SK-N-DZ (cell line): ENCODE results near the gene LSM10.
A peak's percentile ranks its signal among the peaks of the same experiment; 100 is the strongest.

Experiments used
- DNase-seq: peaks from one replicate; pipeline ENCODE4 v3.0.0-alpha.2; 2015; ENCODE audit warnings: low spot score

Gene LSM10

DNA sequence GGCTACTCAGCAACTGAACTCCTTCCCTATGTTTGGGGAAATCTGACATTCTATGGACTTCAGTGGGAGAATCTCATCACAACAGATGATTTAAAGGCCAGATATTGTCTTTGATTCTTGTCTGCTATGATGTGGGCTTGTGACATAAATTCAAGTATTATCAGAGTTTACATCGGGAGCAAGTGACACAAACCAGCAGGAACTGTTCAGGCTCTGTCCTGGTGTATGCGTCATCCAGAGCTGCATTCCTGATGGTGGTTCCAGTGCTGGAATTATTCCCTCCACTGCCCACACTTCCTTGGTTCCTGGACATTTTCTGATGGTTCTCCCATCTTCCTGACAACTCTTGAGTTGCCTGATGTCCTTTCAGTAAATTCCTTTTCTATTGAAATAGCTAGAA is 10.8 kb upstream of the LSM10 start:
- peak; percentile 53 for DNase-seq

DNA sequence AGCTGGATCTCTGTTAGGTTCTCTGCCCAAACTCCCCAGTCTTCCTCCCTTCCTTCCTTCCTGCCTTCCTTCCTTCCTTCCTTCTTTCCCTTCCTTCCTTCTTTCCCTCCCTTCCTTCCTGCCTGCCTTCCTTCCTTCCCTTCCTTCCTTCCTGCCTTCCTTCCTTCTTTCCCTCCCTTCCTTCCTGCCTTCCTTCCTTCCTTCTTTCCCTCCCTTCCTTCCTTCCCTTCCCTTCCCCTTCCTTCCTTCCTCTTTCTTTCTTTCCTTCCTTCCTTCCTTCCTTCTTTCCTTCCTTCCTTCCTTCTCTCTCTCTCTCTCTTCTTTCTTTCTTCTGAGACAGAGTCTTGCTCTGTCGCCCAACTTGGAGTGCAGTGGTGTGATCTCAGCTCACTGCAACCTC is 8.7 kb upstream of the LSM10 start:
- DNase-seq, result no peak

DNA sequence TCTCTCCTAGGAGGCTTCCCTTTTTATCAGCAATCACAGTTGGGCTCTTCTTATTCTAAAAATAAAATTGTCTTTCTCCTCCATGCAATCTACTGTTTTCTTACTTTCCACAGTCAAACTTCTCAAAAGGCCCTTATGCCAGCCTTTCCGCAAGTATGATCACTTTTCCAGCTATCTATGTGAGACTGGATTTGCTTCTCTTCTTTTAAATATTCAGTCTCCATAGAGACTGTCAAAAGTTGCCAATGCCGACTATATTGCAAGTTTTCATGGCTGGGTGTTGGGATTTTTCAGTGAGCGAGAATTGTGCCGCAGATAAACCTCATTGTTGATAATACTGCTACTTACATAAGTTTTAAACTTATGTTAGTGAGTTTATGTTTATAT is 4.8 kb upstream of the LSM10 start:
- DNase-seq, result no peak

- no peak for DNase-seq
Measured at GRCh38 chr1:36401602-36402503, 4.1 kb upstream of the LSM10 start.

DNA sequence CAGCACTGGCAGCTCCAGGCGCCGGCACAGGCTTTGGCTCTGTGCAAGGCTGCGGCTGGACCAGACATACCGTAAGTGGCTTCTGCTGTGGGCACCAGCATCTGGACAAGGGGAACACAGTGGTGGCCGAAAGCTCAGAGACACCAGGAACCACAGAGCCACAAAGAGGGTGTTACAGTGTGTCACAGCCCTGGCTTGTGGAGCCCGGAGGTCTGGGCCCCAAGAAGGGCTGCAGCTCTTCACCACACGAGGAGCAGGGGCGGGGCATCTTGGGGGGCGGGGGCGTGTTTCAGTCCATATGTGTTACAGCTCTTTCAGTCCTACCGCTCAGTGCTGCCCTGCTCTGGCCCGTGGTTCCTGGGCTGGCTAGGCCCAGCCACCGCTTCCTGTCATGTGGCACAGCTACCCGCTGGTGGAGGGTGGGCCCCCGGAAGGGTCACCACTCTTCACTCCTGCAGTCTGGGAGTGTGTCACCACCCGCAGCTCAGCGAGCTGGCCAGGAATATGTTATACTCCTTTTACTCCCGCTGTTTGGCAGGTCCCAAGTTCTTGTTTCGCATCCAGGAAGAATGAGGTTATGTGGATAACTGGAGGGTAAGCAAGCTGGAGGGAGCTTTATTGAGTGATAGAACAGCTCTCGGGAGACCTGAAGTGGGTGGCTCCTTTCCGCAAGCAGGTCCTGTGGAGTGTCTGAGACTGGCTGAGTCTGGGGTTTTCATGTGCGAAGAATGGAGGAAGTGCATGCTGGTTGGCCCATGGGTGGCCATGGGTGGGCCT is 3.3 kb upstream of the LSM10 start:
- peak; percentile 61 for DNase-seq

DNA sequence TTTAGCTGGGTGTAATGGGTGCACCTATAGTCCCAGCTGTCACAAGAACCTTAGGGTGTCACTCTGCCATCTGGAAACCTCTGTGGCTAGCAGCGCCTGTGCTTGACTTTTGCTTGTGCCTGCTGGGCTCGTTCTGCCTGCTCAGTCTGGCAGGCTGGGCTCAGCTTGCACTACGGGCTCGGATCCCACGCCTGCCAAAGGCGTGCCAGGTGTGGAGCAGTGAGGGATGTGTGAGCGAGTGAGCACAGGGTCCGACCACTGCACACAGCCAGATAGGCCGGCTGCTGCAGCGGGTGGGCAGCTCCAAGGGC is 2.8 kb upstream of the LSM10 start:
- no peak for DNase-seq

- DNase-seq, result no peak
Measured at GRCh38 chr1:36398370-36398977, 766 bp upstream of the LSM10 start.

DNA sequence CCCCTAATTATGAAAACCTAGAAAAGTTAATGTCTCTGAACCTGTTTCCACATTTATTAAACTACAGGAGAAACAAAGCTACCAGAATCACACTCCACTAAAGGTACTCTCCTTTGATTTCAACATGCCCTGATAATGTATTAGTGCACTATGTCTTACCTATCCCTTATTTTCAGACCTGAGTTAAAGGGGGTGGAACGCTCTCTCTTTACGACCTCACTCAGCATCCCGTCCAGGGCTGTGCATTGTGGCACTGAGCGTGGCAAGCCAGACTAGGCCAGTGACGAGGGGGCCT is 678 bp downstream of the LSM10 start:
- no peak for DNase-seq

- no peak for DNase-seq
Measured at GRCh38 chr1:36396359-36396758, 1.3 kb downstream of the LSM10 start.

- DNase-seq, result no peak
Measured at GRCh38 chr1:36393686-36394085, 4.0 kb downstream of the LSM10 start.

- DNase-seq, result no peak
Measured at GRCh38 chr1:36392836-36393235, 4.9 kb downstream of the LSM10 start.

- no peak for DNase-seq
Measured at GRCh38 chr1:36391271-36391670, 6.4 kb downstream of the LSM10 start.

GRCh38 chr1:36390411-36390810 is 7.3 kb downstream of the LSM10 start:
- DNase-seq, result no peak

GRCh38 chr1:36389999-36390398 is 7.7 kb downstream of the LSM10 start:
- no peak for DNase-seq

- DNase-seq, result no peak
Measured at GRCh38 chr1:36389261-36389660, 8.4 kb downstream of the LSM10 start.

DNA sequence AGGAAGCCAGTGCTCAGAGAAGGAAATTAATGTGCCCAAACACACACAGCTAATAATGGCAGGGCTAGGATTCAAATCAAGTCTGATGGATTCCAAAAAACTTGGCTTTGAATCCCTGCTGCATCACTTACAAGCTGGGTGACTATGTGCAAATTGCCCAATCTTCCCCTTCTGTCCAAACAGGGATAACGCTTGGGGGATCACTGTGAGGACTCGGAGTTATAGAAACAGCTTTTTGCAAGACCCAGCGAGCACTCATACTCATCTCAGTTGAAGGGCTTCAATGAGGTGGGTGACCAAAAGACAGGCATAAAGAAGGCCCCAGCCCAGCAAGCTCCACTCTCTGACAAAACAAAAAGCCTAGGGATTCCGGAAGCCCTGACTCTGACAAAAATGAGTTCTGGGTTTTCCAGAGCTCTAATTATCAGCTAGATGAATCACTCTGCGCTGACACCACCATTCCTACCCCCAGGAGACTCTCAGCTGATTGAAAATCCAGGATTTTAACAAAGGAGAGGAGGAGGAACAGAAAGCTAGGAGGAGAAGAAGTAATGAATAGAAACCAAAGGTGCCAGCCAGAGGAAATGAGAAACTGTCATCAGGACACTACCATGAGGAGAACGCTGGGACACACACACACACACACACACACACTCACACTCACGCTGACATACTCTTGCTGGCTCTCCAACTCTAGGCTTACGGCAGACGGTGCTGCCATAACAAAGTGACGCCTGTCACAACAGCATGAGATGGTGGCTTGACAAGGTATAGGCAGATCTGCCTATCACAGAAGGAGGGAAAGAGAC is 10.4 kb downstream of the LSM10 start:
- DNase-seq, result no peak

- peak; percentile 68 for DNase-seq
Measured at GRCh38 chr1:36386265-36387140, 11.2 kb downstream of the LSM10 start.

- peak; percentile 98 for DNase-seq
Measured at GRCh38 chr1:36385410-36386264, 12.1 kb downstream of the LSM10 start, which contains the start of gene STK40. Gene STK40, minus strand, starts transcription at chr1:36385924. Its CDS starts 24,592 bp downstream, at chr1:36361332.

- DNase-seq, result peak; percentile 27
Measured at GRCh38 chr1:36384542-36385409, 12.9 kb downstream of the LSM10 start.
